ENCODE measurements around the gene LRTM1. TPM values are rescaled to one million over a fixed set of nuclear protein-coding genes. Genes with fewer than 3 reads are reported as not detected.

Gene LRTM1
- polyA plus RNA-seq, 1 experiment, result not detected

- POLR2A ChIA-PET, result interaction anchor here (0.6 to 0.7 kb wide), 2 partner anchors 14 to 37 kb away, joined by 3 to 4 read pairs; no protein-coding TSS in a partner anchor
- Histone ChIP-seq H3K4me3 (ENCODE audit: low read depth, low read length) (no peak overlapping the region), H3K27me3 (ENCODE audit: control insufficient read depth, insufficient read depth, low read length) (no peaks in the 10 kb centered on the region), H3K36me3 (ENCODE audit: control insufficient read depth, insufficient read depth, low read length) (no peaks in the 10 kb centered on the region)
- CTCF ChIA-PET, result interaction anchor here (0.6 to 2.3 kb wide), 8 partner anchors 9 to 482 kb away, joined by 3 to 9 read pairs (median 4); no protein-coding TSS in a partner anchor
- TF ChIP-seq, protein P1, sequence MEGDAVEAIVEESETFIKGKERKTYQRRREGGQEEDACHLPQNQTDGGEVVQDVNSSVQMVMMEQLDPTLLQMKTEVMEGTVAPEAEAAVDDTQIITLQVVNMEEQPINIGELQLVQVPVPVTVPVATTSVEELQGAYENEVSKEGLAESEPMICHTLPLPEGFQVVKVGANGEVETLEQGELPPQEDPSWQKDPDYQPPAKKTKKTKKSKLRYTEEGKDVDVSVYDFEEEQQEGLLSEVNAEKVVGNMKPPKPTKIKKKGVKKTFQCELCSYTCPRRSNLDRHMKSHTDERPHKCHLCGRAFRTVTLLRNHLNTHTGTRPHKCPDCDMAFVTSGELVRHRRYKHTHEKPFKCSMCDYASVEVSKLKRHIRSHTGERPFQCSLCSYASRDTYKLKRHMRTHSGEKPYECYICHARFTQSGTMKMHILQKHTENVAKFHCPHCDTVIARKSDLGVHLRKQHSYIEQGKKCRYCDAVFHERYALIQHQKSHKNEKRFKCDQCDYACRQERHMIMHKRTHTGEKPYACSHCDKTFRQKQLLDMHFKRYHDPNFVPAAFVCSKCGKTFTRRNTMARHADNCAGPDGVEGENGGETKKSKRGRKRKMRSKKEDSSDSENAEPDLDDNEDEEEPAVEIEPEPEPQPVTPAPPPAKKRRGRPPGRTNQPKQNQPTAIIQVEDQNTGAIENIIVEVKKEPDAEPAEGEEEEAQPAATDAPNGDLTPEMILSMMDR (IDR thresholded peaks at IDR 0.05; ENCODE audit: insufficient read depth, low read depth, low read length), result no peak
- peak; percentile 96 for DNase-seq (ENCODE audit: low read depth)
These were observed 10.7 kb downstream of the LRTM1 start for GRCh38 chr3:54917174-54917573.

DNA sequence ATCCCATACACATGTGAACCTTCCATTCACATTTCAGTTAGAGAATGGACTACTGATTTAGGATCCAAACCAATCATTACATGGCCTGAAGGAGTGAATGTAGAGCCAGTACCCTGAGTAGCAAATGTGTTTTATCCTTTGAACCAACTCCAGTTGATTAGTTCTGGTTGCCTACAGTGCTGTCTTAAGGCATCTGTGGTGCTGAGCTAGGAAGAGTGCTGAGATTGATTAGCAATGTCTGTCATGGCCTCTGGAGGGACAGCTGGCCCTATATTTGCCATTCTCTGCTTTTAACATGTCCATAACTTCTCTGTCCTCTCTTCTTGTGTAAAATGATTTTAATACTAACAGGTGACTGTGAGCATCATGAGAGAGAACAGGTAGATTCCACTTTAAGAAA, 11.1 kb downstream of the LRTM1 start:
- TF ChIP-seq, protein P1 (IDR thresholded peaks at IDR 0.05; ENCODE audit: insufficient read depth, low read depth, low read length), result 0 out of 2 replicates have a peak, but pooled peaks have one; percentile 8
- no peak for DNase-seq (ENCODE audit: low read depth)

DNA sequence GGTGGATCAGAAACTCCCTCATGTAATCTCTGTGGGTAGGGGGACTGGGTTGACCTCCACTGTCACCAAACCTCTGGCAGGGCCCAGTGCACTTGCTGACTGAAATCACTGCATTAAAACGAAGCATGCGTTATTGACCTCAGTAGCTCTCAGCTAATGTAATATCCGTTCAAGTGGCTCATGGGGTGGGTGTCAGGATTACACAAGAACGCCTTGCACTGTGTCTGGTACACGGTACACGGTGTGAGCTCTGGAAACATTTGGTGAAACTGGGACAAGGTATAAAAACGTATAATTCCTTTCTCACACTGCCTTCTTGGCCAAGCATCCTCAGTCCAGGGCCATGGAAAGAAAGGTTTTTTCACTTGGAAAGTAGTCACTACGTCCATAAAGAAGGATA, 11.9 kb downstream of the LRTM1 start:
- no peak for DNase-seq (ENCODE audit: low read depth)
- TF ChIP-seq, protein P1 (IDR thresholded peaks at IDR 0.05; ENCODE audit: insufficient read depth, low read depth, low read length), result no peak
- Histone ChIP-seq H3K4me3 (ENCODE audit: low read depth, low read length) (no peak overlapping the region), H3K27me3 (ENCODE audit: control insufficient read depth, insufficient read depth, low read length) (no peaks in the 10 kb centered on the region), H3K36me3 (ENCODE audit: control insufficient read depth, insufficient read depth, low read length) (no peaks in the 10 kb centered on the region)
- POLR2A ChIA-PET, result interaction anchor here (0.9 kb wide), 1 partner anchor 276 kb away, joined by 3 read pairs; no protein-coding TSS in a partner anchor
- CTCF ChIA-PET, result interaction anchor here (1.3 to 2.3 kb wide), 3 partner anchors 9 to 45 kb away, joined by 3 to 9 read pairs (median 3); no protein-coding TSS in a partner anchor

More for the DNA sequence above, 11.1 kb downstream of the LRTM1 start:
- H3K27me3 ChIP-seq (ENCODE audit: control insufficient read depth, insufficient read depth, low read length), result no peaks in the 10 kb centered on the region
- no peaks in the 10 kb centered on the region for H3K36me3 ChIP-seq (ENCODE audit: control insufficient read depth, insufficient read depth, low read length)
- H3K4me3 ChIP-seq (ENCODE audit: low read depth, low read length), result no peak overlapping the region
- ChIA-PET CTCF (interaction anchor here (0.6 to 2.3 kb wide), 8 partner anchors 9 to 481 kb away, joined by 3 to 9 read pairs (median 4); no protein-coding TSS in a partner anchor), POLR2A (no interaction called here)

DNA sequence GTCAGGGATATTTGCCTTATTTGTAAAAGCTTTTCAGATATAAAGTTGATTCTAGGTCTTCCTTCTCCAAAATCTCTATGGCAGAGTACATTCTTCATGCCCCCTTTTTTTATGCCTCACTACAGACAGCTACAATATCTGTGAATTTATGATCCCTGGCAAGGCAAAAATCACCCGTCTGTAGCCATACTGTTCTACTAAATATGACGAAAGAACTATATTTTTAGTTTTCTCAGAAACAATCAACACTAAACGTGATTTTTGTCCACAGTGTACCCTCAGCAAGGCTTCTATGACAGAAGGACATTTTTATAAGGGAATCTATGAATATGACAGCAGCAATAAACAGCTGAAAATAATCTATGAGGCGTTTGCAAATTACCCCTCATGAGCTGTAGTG, 12.7 kb downstream of the LRTM1 start:
- TF ChIP-seq, protein P1 (IDR thresholded peaks at IDR 0.05; ENCODE audit: insufficient read depth, low read depth, low read length), result no peak
- ChIA-PET CTCF (interaction anchor here (1.3 to 1.4 kb wide), 2 partner anchors 9 to 34 kb away, joined by 3 read pairs; no protein-coding TSS in a partner anchor), POLR2A (interaction anchor here (0.9 kb wide), 1 partner anchor 277 kb away, joined by 3 read pairs; no protein-coding TSS in a partner anchor)

GRCh38 chr3:54914180-54914579, 13.7 kb downstream of the LRTM1 start:
- Histone ChIP-seq H3K27me3 (ENCODE audit: control insufficient read depth, insufficient read depth, low read length) (no peaks in the 10 kb centered on the region), H3K4me3 (ENCODE audit: low read depth, low read length) (no peak overlapping the region), H3K36me3 (ENCODE audit: control insufficient read depth, insufficient read depth, low read length) (no peaks in the 10 kb centered on the region)
- ChIA-PET POLR2A (no interaction called here), CTCF (interaction anchor here (0.6 to 0.7 kb wide), 2 partner anchors 806 to 1390 kb away, joined by 3 read pairs; no protein-coding TSS in a partner anchor)
- TF ChIP-seq, protein P1 (IDR thresholded peaks at IDR 0.05; ENCODE audit: insufficient read depth, low read depth, low read length), result no peak
- DNase-seq (ENCODE audit: low read depth), result no peak

More for the DNA sequence above, 12.7 kb downstream of the LRTM1 start:
- H3K36me3 ChIP-seq (ENCODE audit: control insufficient read depth, insufficient read depth, low read length), result no peaks in the 10 kb centered on the region
- DNase-seq (ENCODE audit: low read depth), result no peak
- H3K27me3 ChIP-seq (ENCODE audit: control insufficient read depth, insufficient read depth, low read length), result no peaks in the 10 kb centered on the region
- no peak overlapping the region for H3K4me3 ChIP-seq (ENCODE audit: low read depth, low read length)
